Hindlimb muscle (tissue), 1 donor: Measurements from ENCODE around the gene GOLGA5. TPM values are rescaled to one million over a fixed set of nuclear protein-coding genes. Genes with fewer than 3 reads are reported as not detected.
"Not testable (repeated sequence)": the region's sequence is repeated elsewhere in the genome, so short reads cannot be mapped to it uniquely, and the experiment has no call there.

Source experiments
- DNase-seq: peaks from one replicate; pipeline ENCODE4 v3.0.0-alpha.2; 2013
- polyA plus RNA-seq: library from polyadenylated mRNA; unstranded; fragments of 120-200 nt; gene quantifications from one replicate; pipeline ENCODE4 v1.2.1, GENCODE V29; 2013; ENCODE audit not compliant: insufficient read length

The GOLGA5 gene
- polyA plus RNA-seq, 1 donor: 29.9 TPM

DNA sequence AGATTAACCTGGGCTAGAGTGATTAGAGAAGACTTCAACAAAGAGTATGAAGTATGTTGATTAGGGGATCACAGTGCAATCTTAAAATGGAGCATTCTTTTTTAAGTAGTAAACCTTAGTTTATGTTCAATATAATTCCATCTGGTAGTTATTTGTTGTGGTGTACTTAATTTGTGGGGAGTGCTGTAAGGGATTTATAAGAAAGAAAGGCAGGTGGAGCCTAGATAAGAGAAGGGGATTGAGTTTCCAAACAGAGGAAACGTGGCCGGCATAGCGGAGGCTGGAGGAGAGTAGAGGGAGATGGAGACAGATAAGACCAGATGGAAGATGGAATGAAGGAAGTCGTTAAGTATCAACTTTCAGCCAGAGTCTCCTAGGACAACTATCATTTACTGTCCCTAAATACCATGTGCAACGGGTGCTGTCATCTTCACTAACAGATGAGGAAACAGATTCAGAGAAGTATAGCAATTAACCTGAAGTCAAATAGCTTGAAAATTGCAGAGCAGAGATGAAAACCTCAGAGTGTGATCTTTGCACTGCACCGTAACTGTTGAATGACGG is 38.1 kb downstream of the GOLGA5 start:
- no peak for DNase-seq

- DNase-seq: no peak
Observed at GRCh38 chr14:92841930-92842329, 47.8 kb downstream of the GOLGA5 start.

DNA sequence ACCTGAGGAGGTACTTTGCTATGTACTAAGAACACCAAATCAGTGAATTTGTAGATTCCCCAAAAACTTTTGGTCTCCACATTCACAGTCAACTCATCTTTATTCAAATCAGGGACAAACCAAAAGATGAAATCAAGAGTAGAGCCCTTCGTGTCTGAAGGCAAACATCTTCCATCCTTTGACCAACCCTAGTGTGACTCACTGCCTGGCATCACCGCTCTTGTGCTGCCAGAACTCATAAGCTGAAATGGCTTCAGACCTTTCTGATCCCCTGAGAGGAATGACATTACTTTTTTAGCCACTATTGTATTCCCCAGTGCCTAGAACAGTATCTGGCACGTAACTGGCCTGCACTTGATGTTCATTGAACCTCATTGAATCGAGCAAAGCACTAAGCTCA is 50.1 kb downstream of the GOLGA5 start:
- no peak for DNase-seq

- DNase-seq: no peak
Observed at GRCh38 chr14:92846162-92846897, 52.2 kb downstream of the GOLGA5 start.

- DNase-seq: no peak
Observed at GRCh38 chr14:92847278-92847677, 53.2 kb downstream of the GOLGA5 start.

DNA sequence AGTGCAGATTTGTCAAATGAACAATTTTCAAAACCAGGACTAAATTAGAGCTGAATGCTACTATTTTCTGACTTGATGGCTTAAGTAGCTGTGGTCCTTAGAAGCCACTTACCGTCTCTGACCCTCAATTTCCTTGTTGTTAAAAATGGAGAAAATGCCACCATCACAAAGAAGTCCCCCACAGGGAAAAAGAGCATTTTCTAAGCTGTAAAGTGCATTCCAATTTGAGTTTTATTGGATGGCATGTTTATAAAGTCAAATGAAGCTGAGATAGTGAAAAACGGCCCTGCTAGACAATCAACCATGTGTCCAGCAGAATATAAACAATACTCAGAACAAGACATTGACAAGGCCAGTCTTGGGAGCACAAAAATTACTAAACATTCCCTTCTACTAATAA is 53.6 kb downstream of the GOLGA5 start:
- DNase-seq: no peak

DNA sequence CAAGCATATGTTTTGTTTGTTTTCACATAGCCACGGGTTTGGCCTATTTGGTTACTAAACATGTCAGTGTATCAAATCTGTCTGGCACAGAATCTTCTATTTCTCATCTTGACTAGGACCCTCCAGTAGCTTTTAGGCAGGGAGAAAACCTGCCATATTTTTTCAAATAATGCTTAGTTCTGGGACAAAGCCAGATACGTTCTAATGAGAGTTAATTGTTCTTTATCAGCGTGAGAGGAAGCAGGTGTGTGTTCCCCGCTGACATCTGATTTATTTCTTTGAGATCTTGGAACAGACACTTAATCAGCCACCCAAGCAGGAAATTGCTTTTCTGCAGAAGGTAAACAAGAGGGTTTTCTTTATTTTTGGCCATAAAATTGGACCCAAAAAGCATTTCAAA is 54.8 kb downstream of the GOLGA5 start:
- no peak for DNase-seq

DNA sequence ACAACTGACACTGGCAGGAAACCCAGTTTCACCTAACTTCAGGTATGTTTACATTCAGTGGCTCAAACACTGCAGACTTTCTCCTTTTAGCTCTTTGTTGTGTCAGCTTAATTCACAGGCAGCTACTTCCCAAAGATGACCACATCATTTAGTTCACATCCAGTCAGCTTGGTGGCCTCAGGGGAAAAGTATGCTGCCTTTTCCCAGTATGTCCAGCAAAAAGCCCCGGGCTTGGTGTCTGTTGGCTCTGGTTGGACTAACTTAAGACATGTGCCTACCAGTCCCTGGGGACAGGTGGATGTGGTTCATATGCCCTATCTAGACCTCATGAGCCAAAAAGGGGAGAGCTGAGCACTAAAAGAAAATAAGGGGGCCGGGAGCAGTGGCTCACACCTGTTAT is 56.4 kb downstream of the GOLGA5 start:
- no peak for DNase-seq

- DNase-seq: not testable (repeated sequence)
Observed at GRCh38 chr14:92853136-92853535, 59.0 kb downstream of the GOLGA5 start.

DNA sequence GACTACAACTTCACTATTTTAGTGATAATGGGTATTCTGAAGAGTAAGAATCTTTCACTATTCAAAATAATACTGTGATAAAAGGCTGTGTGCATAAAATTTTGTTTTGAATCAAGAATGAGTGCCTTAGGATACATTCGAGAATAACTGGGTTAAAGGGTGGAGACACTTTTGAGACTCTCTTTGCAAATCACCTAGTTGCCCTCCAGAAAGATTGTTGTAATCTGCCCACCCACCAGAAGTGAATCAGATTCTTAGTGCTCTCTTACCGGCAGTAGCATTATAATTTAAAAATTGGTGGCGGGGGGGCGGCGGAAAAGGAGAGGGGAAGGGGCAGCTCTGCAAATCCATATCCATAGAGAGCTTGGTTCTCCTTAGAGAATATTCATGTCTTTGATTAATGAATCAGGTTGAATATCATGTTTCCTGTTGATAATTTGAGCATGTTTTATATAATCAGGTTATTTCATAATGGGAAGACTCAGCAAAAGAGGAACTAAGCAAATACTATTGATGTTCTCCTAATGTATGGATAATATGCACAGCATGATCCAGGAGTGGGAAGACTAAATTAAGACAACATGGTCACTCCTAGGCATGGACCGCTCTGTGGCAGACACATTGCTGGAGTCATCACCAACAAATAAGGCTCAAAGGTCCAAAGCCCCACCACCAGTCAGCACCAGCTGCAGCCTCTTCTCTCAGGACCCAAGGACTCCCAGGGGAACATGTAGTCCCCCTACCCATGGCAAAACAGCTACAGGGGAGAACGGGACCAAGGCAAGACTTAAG is 66.1 kb downstream of the GOLGA5 start:
- no peak for DNase-seq

GRCh38 chr14:92861856-92862745 is 68.0 kb downstream of the GOLGA5 start:
- DNase-seq: no peak

DNA sequence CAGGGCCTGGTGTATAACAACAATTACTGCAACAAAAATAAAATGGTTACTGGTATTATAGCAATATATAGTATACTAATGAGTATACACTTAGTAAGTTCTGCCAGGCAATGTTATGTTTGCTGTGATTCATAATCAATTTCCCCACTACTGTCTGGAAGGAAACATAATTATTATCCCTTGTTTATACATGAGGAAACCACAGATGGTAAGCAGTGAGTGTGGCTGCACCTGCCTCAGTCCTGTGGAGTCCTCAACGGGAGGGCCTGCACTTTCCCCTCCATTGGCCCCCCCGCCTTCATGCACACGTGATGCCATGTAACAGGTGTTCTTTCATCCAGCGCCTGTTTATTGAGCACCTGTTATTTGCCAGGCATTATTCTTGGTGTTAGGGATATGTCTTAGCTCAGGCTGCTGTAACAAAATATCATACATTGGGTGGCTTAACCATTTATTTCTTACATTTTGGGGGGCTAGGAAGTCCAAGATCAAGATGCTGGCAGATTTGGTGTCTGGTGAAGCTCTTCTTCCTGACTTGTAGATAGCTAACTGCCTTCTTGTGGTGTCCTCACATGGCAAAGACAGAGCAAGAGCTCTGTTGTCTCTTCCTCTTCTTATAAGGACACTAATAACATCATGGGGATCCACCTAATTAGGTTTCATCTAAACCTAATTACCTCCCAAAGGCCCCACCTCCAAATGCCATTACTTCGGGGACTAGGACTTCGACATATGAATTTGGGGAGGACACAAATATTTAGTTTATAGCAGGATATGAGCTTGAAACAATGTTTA is 69.4 kb downstream of the GOLGA5 start:
- DNase-seq: no peak

DNA sequence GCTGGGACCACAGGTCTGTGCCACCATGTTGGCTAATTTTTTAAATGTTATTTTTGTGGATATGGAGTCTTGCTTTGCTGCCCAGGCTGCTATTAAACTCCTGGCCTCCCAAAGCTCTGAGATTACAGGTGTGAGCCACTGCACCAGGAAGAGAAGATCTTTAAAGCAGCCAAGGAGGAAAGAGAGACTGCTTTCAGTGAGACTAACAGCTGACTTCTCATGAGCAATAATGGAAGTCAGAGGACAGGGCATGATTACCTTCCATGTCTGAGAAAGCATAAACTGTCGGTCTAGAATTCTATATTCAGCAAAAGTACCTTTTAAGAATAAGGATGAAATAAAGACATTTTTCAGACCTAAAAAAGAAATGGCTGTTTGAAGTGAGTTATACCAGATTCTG is 71.6 kb downstream of the GOLGA5 start:
- no peak for DNase-seq

DNA sequence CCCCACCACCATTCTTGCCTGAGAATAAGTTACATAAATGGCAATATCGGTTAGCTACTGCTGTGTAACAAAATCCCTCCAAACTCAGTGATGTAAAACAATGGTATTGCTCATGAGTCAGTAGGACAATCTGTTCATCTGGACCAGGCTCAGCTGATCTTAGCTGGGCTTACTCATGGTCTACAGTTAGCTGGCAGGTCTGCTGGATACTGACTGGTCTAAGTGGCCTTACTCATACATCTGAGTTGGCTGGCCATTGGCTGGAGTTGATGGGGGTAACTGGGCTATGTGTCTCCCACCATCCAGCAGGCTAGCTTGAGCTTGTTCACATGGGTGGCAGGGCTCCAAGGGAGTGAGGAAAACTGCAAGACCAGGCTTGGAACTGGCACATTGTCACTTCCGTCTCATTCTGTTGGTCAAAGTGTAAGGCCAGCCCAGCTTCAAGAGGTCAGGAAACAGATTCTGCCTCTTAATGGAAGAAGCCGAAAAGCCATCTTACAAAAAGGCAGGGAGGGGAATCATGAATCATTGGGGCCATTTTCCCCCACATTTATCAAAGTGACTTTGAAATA is 72.2 kb downstream of the GOLGA5 start:
- DNase-seq: no peak

GRCh38 chr14:92866901-92867865 is 73.1 kb downstream of the GOLGA5 start:
- no peak for DNase-seq

GRCh38 chr14:92874962-92875661 is 81.0 kb downstream of the GOLGA5 start:
- no peak for DNase-seq

GRCh38 chr14:92877757-92878431 is 83.8 kb downstream of the GOLGA5 start:
- DNase-seq: no peak

DNA sequence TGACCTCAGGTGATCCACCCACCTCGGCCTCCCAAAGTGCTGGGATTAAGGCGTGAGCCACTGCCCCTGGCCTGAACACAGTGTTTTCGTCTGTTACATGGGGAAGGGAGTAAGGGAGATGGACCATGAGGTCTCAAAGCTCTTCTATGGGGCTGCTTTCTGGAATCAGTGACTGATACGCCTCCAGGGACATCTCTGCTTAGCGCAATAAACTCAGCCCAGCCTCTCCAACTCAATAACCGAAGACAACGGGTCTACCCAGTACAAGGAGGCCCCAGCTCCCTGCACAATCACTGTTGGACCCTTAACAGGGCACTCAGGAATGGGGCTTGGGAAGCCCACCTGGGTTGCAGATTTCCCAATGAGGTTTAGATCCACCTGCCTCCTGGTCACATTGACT is 86.2 kb downstream of the GOLGA5 start:
- no peak for DNase-seq

DNA sequence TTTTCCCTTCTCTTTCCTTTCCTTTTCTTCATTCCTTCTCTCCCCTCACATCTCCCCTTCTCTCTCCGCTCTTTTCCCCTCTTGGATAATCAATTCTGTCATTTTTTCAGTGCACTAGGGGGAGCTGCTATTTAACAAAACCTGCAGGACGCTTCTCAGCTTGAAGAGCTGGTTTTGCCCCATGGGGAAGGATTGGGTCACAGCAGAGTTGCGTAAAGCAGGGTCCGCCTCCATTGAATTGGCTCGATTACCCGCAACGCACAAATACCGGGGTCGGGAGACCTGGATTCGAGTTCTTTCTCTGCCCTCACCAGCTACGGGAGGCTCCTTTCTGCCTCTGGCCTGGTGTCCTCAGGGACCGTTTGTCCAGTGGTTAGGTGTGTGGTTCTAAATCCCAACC is 86.7 kb downstream of the GOLGA5 start:
- DNase-seq: no peak
